GM21786 (cell line): Measurements from ENCODE around the gene COX11.

Source experiments
- ATAC-seq: cut with Tn5 transposase; IDR thresholded peaks from one replicate; pipeline ENCODE4 v1.9.1; 2021; ENCODE audit not compliant: unreplicated experiment

Gene COX11

GRCh38 chr17:54968988-54969332, 506 bp upstream of the COX11 start:
- peak; percentile 18 for ATAC-seq

DNA sequence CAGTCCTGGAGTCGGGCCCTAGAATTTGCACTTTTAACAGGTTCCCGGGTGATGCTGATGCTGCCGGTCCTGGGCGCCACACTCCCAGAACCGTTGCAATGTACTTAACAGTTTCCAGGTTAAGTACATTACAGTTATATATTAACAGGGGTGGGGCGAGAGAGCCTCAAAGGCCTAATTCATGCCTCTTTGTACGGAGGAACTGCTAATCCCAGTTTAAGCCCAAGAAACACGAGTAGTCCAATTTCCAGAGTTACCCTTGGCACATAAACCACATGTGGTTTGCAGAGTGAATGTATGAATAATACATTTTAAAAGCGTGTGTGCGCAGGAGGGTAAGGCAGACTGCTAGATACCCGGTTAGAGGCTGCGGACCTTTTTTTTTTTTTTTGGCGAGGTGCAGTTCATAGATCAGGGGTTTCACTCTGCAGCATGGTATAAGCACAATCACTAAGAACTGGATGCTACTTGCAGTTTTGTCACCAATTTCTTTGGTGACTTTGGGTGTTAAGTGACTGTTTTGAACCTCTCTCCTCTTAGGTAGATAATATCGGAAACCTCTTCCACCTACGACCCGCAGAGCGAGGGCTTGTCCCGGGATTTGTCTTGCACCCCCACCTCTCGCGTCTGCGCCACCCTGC, 713 bp downstream of the COX11 start:
- peak; percentile 46 for ATAC-seq

DNA sequence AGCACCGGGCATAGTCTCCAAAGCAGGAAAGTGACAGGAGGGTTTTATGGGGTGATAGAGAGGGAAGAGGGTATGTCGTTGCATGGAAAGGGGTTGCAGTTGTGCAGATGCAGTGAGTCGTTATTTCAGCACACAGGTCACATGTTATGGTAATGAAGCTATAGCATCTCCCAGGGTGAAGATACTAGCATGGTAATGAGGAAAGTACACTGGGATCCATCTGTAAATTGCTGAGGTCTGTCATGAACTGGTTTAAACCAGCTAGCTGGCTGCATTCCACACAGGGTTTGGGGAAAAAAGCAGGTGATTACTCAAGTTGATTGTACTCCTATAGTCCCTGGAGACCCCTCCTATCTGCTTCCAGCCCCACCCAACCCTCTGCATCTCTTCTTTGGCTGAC, 11.7 kb downstream of the COX11 start:
- no peak for ATAC-seq

GRCh38 chr17:54951286-54951685, 17.2 kb downstream of the COX11 start:
- no peak for ATAC-seq

DNA sequence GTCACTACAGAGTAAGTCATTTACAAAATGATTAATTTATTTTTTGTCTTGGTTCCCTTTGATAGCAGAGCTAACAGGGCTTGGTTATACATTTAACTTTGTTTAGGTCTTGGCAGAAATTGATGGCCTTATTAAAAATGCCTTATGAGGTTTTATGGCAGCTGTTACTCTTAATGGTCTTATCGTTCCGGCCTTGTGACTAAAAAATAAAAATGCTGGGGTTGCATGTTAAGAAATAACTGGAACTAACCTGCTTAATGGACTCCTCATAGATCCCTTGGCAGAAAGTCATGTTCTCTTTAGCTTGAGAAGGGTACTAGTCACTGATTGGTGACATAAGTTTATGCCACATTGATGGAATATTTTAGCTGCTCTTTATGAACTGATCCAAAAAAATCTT, 18.3 kb downstream of the COX11 start:
- no peak for ATAC-seq

- peak; percentile 57 for ATAC-seq
Observed at GRCh38 chr17:54948380-54948779, 20.1 kb downstream of the COX11 start.

DNA sequence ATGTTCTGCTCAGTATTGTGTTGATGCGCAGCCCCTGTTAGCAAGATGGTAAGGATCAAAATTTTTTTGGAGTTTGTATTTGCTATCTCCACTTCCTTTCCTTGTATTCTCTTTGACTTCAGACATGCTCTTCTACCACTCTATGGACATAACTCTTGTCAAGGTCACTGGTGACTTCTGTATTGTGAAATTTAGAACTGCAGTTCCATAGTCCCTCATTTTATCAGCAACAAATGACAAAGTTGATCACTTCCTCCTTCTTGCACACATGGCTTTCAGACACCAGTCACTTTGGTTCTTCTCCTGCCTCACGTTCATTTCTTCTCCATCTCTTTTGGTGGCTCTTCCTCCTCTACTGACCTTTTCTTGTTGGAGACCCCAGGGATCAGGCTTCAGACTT, 21.1 kb downstream of the COX11 start:
- ATAC-seq: no peak

GRCh38 chr17:54945671-54946070, 22.8 kb downstream of the COX11 start:
- no peak for ATAC-seq

GRCh38 chr17:54945231-54945630, 23.2 kb downstream of the COX11 start:
- ATAC-seq: no peak

DNA sequence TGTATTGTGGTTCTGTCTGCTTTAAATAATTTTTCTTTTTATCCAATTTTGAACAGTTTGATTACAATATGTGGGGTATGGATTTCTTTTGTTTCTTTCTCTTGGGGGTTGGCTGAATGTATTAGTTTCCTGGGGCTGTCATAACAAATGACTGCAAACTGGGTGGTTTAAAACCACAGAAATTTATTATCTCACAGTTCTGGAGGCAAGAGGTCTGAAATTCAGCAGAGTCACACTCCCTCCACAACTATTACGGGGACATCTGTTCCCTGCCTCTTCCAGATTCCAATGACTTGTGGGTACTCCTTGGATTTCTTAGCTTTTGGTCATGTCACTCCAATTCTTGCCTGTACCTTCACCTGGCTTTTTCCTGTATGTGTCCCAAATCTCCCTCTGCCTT, 23.7 kb downstream of the COX11 start:
- no peak for ATAC-seq

DNA sequence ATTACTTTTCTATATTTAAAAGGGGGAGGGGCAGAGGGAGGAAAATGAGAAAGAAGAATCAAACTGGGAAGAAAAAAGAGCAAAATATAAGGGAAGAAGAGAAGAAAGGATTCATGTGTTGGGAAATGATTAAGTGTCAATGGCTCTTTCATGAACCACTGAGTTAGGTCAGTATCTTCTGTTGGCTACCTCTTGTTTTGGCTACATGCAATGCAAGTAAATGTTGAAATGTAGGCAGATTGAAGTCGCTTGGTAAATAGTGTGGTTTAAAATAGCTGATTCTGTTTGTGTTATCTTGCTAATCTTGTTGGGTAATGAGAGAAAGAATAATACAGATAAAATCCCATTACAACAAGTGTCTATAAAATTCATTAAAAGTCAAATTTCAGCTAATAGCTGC, 27.2 kb downstream of the COX11 start:
- ATAC-seq: no peak

DNA sequence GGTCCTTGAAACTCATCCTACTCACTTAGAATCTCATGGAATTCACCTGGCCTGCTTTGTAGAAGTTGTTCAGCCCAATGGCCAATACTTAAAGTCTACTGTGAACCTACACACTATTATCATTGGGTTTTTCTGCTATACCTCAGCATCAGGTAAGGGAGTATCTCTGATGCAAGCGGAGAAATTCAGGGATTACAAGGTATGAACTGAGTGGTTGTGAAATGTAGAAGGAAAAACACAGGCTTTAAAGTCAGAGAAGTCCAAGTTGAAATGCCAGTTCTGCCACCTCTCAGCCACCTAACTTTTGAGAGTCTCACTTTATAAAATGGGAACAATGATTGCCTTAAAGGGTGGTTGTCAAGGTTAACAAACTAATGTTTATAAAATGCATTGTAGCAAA, 31.0 kb downstream of the COX11 start:
- ATAC-seq: no peak

- no peak for ATAC-seq
Observed at GRCh38 chr17:54937018-54937417, 31.4 kb downstream of the COX11 start.

DNA sequence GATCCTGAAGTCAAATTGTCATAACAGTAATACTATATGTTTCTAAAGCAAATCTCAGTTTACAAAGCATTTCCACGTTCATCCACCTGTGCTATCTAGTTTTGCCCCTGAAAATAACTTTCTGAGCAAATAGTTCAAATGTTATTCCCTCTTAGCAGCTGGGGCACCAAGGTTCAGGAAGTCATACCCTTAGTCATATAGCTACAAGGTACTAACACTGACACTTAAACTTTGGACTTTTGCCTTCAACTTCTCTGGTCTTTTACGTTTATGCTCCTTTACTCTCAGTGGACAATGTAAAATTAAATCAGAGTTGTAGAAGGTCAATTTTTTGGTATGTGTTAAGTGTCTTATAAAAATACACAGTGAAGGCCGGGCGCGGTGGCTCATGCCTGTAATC, 33.0 kb downstream of the COX11 start:
- no peak for ATAC-seq

DNA sequence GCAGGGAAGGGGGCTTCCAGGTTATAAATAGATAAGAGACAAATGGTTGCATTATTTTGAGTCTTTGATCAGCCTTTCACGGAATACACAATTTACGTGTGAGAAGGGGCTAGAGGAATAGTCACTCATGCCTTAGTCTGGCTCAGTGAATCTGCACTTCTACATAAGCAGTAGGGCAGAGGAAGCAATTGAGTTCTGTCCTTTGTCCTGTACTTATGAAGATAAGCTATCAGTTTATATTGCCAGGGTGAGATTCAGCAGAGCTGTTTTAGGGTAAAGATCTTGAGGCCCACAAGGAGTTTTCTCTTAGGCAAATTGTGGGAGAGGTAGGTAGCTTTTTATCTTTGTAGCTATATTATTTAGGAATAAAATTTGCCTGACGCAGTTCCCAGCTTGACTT, 34.5 kb downstream of the COX11 start:
- no peak for ATAC-seq

- no peak for ATAC-seq
Observed at GRCh38 chr17:54932711-54933110, 35.7 kb downstream of the COX11 start.

GRCh38 chr17:54927525-54927924, 40.9 kb downstream of the COX11 start:
- ATAC-seq: no peak

GRCh38 chr17:54924405-54924804, 44.0 kb downstream of the COX11 start:
- ATAC-seq: no peak

DNA sequence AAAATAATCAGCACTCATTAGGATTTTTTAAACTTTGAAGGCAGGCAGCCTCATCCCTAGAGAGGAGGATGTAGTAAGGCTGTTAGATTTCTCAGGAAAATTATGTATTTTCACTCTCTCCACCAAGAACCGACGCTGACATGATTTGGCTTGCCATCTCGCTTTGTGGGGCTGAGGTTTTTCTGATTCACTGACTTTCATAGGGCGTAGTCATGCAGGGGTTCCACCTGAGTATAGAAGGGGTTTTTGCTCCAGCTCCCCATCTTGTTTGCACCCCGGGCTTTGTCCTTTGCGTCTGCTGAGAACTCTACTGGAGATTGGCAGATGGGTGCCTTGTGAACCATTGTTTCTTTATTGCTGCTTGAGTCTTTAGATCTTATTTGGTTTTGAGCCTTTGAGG, 47.6 kb downstream of the COX11 start:
- ATAC-seq: no peak

GRCh38 chr17:54919425-54919824, 49.0 kb downstream of the COX11 start:
- ATAC-seq: no peak

GRCh38 chr17:54916721-54917120, 51.7 kb downstream of the COX11 start:
- no peak for ATAC-seq
